Left ventricle myocardium superior (tissue), 1 donor: ENCODE results near the gene CDC20. TPM values are rescaled to one million over a fixed set of nuclear protein-coding genes. Genes with fewer than 3 reads are reported as not detected.

Source experiments
- ATAC-seq: fragments of 200-7000 bp; cut with Tn5 transposase; one replicate; pipeline ENCODE4 v1.9.1; 2020; ENCODE audit warnings: mild to moderate bottlenecking, moderate library complexity
- DNase-seq: peaks from one replicate; pipeline ENCODE4 v3.0.0-alpha.2; 2020
- intact Hi-C: fragments of 100-400 bp; cut with micrococcal nuclease; formaldehyde crosslinking; loops from one replicate; pipeline ENCODE4 v1.11.0; 2022
- microRNA-seq: library from miRNA; unstranded; fragments of <30 nt; microRNA quantifications from one replicate; pipeline ENCODE4 v1.2.0, GENCODE V29; 2020; ENCODE audit warnings: borderline number of aligned reads
- total RNA-seq: library from RNA; stranded (reverse); fragmentation: NEBNext Ultra II Directional; extraction: Animal tissue kit (Norgen Biotek cat#: 25700); gene quantifications from one replicate; pipeline ENCODE4 v1.2.1, GENCODE V29; 2021
- donor health status: DM: no; HTN: yes; CAD: no; lungs with severe emphysema.

Gene CDC20
- total RNA-seq, 1 donor from 2014 or later = 1.3 TPM

GRCh38 chr1:43405219-43405875 is 46.6 kb downstream of the CDC20 start:
- ATAC-seq = peak; percentile 67
- intact Hi-C loops = no loop called here
- DNase-seq = no peak

- intact Hi-C loops = no loop called here
- ATAC-seq (no peak), DNase-seq (no peak)
Measured at GRCh38 chr1:43405876-43406234, 47.1 kb downstream of the CDC20 start.

- ATAC-seq (no peak), DNase-seq (no peak)
- intact Hi-C loops = loop anchor here (10.0 kb wide), 1 partner anchor 186 kb away; no protein-coding TSS in a partner anchor
Measured at GRCh38 chr1:43410571-43410970, 51.8 kb downstream of the CDC20 start.

Small RNA genes within 50 kb of the gene (microRNA-seq; reads per million reads assigned to microRNA genes)
- not detected for gene MIR6734

Other genes starting within 250 kb of the CDC20 start
- 28.8 TPM for gene EBNA1BP2, start 186.7 kb upstream of the CDC20 start, total RNA-seq
- not detected for gene CFAP57, start 186.7 kb upstream of the CDC20 start, total RNA-seq
- not detected for gene TMEM125, start 89.0 kb upstream of the CDC20 start, total RNA-seq
- gene C1orf210, start 73.4 kb upstream of the CDC20 start, total RNA-seq = not detected
- gene TIE1, start 58.0 kb upstream of the CDC20 start, total RNA-seq = 21.9 TPM
- gene MPL, start 21.2 kb upstream of the CDC20 start, total RNA-seq = 0.40 TPM
- gene ELOVL1, start 9.0 kb downstream of the CDC20 start, total RNA-seq = 30.2 TPM
- 16.0 TPM for gene MED8, start 30.8 kb downstream of the CDC20 start, total RNA-seq
- 27.0 TPM for gene SZT2, start 30.9 kb downstream of the CDC20 start, total RNA-seq
- 23.4 TPM for gene HYI, start 95.0 kb downstream of the CDC20 start, total RNA-seq
- 7.0 TPM for gene PTPRF, start 171.9 kb downstream of the CDC20 start, total RNA-seq